Small intestine (tissue), 7 donors: Measurements from ENCODE around the gene THBS4. TPM values are rescaled to one million over a fixed set of nuclear protein-coding genes. Genes with fewer than 3 reads are reported as not detected.

ENCODE experiments used
- DNase-seq, 2 donors: peaks; one replicate each; pipeline versions ENCODE4 v3.0.0 to v3.0.0-alpha.2; 2013
- FAIRE-seq: peaks from 2 replicates; lab custom pipeline; 2012; peaks lifted over from hg19 to GRCh38; lab: Jason Lieb, UNC
- H3K27ac ChIP-seq, 3 donors: one replicate each; pipeline ENCODE4 v1.5.1; 2013; ENCODE audit warnings: low read length in 2 of 3, mild to moderate bottlenecking in 2 of 3, control low read depth in 1 of 3, inconsistent platforms in 1 of 3, low read depth in 1 of 3, moderate library complexity in 1 of 3
- H3K27me3 ChIP-seq, 3 donors: one replicate each; pipeline ENCODE4 v1.6.1; 2013; ENCODE audit warnings: low read length in 3 of 3, inconsistent platforms in 1 of 3; ENCODE audit not compliant: control insufficient read depth in 3 of 3, insufficient read depth in 3 of 3
- H3K36me3 ChIP-seq, 3 donors: one replicate each; pipeline ENCODE4 v1.6.1; 2013; ENCODE audit warnings: low read length in 3 of 3, inconsistent platforms in 1 of 3, low read depth in 1 of 3, mild to moderate bottlenecking in 1 of 3, moderate library complexity in 1 of 3; ENCODE audit not compliant: control insufficient read depth in 3 of 3, insufficient read depth in 2 of 3
- H3K4me1 ChIP-seq, 3 donors: one replicate each; pipeline ENCODE4 v1.6.1; 2013; ENCODE audit warnings: low read length in 2 of 3, inconsistent platforms in 1 of 3, low read depth in 1 of 3, mild to moderate bottlenecking in 1 of 3, moderate library complexity in 1 of 3; ENCODE audit not compliant: control insufficient read depth in 3 of 3, insufficient read depth in 2 of 3
- H3K4me3 ChIP-seq, 3 donors: one replicate each; pipeline ENCODE4 v1.5.1; 2013; ENCODE audit warnings: low read length in 3 of 3, control low read depth in 1 of 3, inconsistent platforms in 1 of 3, low read depth in 1 of 3, mild to moderate bottlenecking in 1 of 3, moderate library complexity in 1 of 3
- H3K9me3 ChIP-seq, 2 donors: one replicate each; pipeline ENCODE4 v1.6.1; 2013; ENCODE audit warnings: low read depth in 1 of 2, low read length in 1 of 2; ENCODE audit not compliant: control insufficient read depth in 2 of 2, insufficient read depth in 1 of 2
- WGBS, 3 donors: extraction: QIAGEN DNeasy Blood & Tissue Kit; methylation state at CpG; one replicate each; pipeline ENCODE4 v1.1.7; 2013; 5-methylcytosine and 5-hydroxymethylcytosine counted together
- polyA plus RNA-seq, 4 donors: library from polyadenylated mRNA; stranded (reverse) in 3 of 4; unstranded in 1 of 4; fragments of 200-250 nt in 3 of 4; fragments of 120-200 nt in 1 of 4; gene quantifications; one replicate each; pipeline versions ENCODE4 v1.2.1 to v1.2.3, GENCODE V29; 2013
- donor health status: healthy with polysubstance abuse.
- donor health status: control.
- donor health status: control.
- donor health status: Bipolar disorder and iron deficiency.
- donor health status: healthy.

THBS4 gene
- polyA plus RNA-seq, 4 donors = 1.2 to 3.3 (median 1.4) TPM; not detected in 1

GRCh38 chr5:80055491-80056170, 20.5 kb downstream of the THBS4 start:
- Histone ChIP-seq H3K36me3 (no peaks in the 10 kb centered on the region), H3K9me3 (no peaks in the 10 kb centered on the region), H3K27me3 (peaks cover 0 to 2% (median 0%) of the 10 kb centered on the region in 3 donors), H3K4me3 (no peak overlapping the region), H3K27ac (no peak overlapping the region), H3K4me1 (no peaks in the 10 kb centered on the region)
- 53 to 57% (median 55%) methylated on average over 11 of the region's 11 CpGs for WGBS, 3 donors
- FAIRE-seq (no peak), DNase-seq (peak; percentile 1 to 9)

- H3K4me1 ChIP-seq = no peaks in the 10 kb centered on the region
- no peaks in the 10 kb centered on the region for H3K36me3 ChIP-seq
- FAIRE-seq = no peak
- H3K27ac ChIP-seq = no peak overlapping the region
- DNase-seq = no peak
- no peak overlapping the region for H3K4me3 ChIP-seq
- peaks cover 0 to 2% (median 0%) of the 10 kb centered on the region in 3 donors for H3K27me3 ChIP-seq
- WGBS, 3 donors = 85 to 92% (median 91%) methylated on average over 2 of the region's 2 CpGs
- H3K9me3 ChIP-seq = no peaks in the 10 kb centered on the region
Observed at GRCh38 chr5:80057099-80057498, 22.0 kb downstream of the THBS4 start.

GRCh38 chr5:80057921-80058320, 22.8 kb downstream of the THBS4 start:
- WGBS, 3 donors = 81 to 87% (median 84%) methylated on average over 2 of the region's 2 CpGs
- H3K4me3 ChIP-seq = no peak overlapping the region
- no peaks in the 10 kb centered on the region for H3K4me1 ChIP-seq
- H3K27ac ChIP-seq = no peak overlapping the region
- no peaks in the 10 kb centered on the region for H3K36me3 ChIP-seq
- DNase-seq = no peak
- H3K27me3 ChIP-seq = peaks cover 0 to 2% (median 0%) of the 10 kb centered on the region in 3 donors
- FAIRE-seq = no peak
- no peaks in the 10 kb centered on the region for H3K9me3 ChIP-seq

- peaks cover 0 to 2% (median 0%) of the 10 kb centered on the region in 3 donors for H3K27me3 ChIP-seq
- H3K4me1 ChIP-seq = no peaks in the 10 kb centered on the region
- H3K4me3 ChIP-seq = no peak overlapping the region
- DNase-seq (no peak), FAIRE-seq (no peak)
- H3K27ac ChIP-seq = no peak overlapping the region
- WGBS, 3 donors = 91 to 95% (median 94%) methylated on average over 18 of the region's 18 CpGs
- no peaks in the 10 kb centered on the region for H3K9me3 ChIP-seq
- no peaks in the 10 kb centered on the region for H3K36me3 ChIP-seq
Observed at GRCh38 chr5:80059354-80059980, 24.3 kb downstream of the THBS4 start.

- H3K4me3 ChIP-seq = no peak overlapping the region
- WGBS, 3 donors = 70 to 85% (median 81%) methylated on average over 4 of the region's 4 CpGs
- H3K4me1 ChIP-seq = no peaks in the 10 kb centered on the region
- no peak for DNase-seq
- H3K36me3 ChIP-seq = no peaks in the 10 kb centered on the region
- H3K27me3 ChIP-seq = no peaks in the 10 kb centered on the region
- H3K27ac ChIP-seq = no peak overlapping the region
- H3K9me3 ChIP-seq = no peaks in the 10 kb centered on the region
- no peak for FAIRE-seq
Observed at GRCh38 chr5:80060966-80061365, 25.8 kb downstream of the THBS4 start.

- WGBS, 3 donors = 64 to 77% (median 74%) methylated on average over 4 of the region's 4 CpGs
- Histone ChIP-seq H3K9me3 (no peaks in the 10 kb centered on the region), H3K36me3 (no peaks in the 10 kb centered on the region), H3K27me3 (no peaks in the 10 kb centered on the region), H3K4me3 (no peak overlapping the region), H3K27ac (no peak overlapping the region), H3K4me1 (no peaks in the 10 kb centered on the region)
- DNase-seq = no peak
- no peak for FAIRE-seq
Observed at GRCh38 chr5:80061547-80061946, 26.4 kb downstream of the THBS4 start.

- no peaks in the 10 kb centered on the region for H3K27me3 ChIP-seq
- FAIRE-seq (no peak), DNase-seq (no peak)
Observed at GRCh38 chr5:80064124-80064523, 29.0 kb downstream of the THBS4 start.

GRCh38 chr5:80067016-80067415, 31.9 kb downstream of the THBS4 start:
- no peaks in the 10 kb centered on the region for H3K27me3 ChIP-seq
- DNase-seq (no peak), FAIRE-seq (peak; percentile 30)
- H3K4me3 ChIP-seq = no peak overlapping the region
- H3K36me3 ChIP-seq = no peaks in the 10 kb centered on the region
- no peak overlapping the region for H3K27ac ChIP-seq
- peaks cover 0 to 7% (median 4%) of the 10 kb centered on the region in 3 donors for H3K4me1 ChIP-seq
- H3K9me3 ChIP-seq = no peaks in the 10 kb centered on the region
- 79 to 83% (median 82%) methylated on average over 2 of the region's 2 CpGs for WGBS, 3 donors

More at GRCh38 chr5:80064124-80064523, 29.0 kb downstream of the THBS4 start:
- H3K9me3 ChIP-seq = no peaks in the 10 kb centered on the region
- H3K36me3 ChIP-seq = no peaks in the 10 kb centered on the region
- no peak overlapping the region for H3K4me3 ChIP-seq
- H3K4me1 ChIP-seq = no peaks in the 10 kb centered on the region
- H3K27ac ChIP-seq = no peak overlapping the region
